Cardiac muscle cell (in vitro differentiated cells and primary cell): ENCODE results near the gene IQGAP3. TPM values are rescaled to one million over a fixed set of nuclear protein-coding genes. Genes with fewer than 3 reads are reported as not detected.

Experiments used
- DNase-seq, 2 donors: peaks; one replicate each; pipeline versions ENCODE4 v3.0.0 to v3.0.0-alpha.2; 2010 to 2017; ENCODE audit warnings: low read depth in 1 of 2, low spot score in 1 of 2
- H3K27ac ChIP-seq: fragments of 200-600 bp; sonication (generic); 2 replicates; pipeline ENCODE4 v1.5.1; 2016
- H3K27me3 ChIP-seq: fragments of 200-600 bp; sonication (generic); 2 replicates; pipeline ENCODE4 v1.6.0; 2016; ENCODE audit warnings: control low read depth
- H3K36me3 ChIP-seq: fragments of 200-600 bp; sonication (generic); 2 replicates; pipeline ENCODE4 v1.5.1; 2016; ENCODE audit warnings: control low read depth
- H3K4me1 ChIP-seq: fragments of 200-600 bp; sonication (generic); 2 replicates; pipeline ENCODE4 v1.8.1; 2017; ENCODE audit warnings: low read depth, mild to moderate bottlenecking, mixed run types
- H3K4me3 ChIP-seq: fragments of 200-600 bp; sonication (generic); 2 replicates; pipeline ENCODE4 v1.5.1; 2016; ENCODE audit warnings: mild to moderate bottlenecking
- H3K9me3 ChIP-seq: fragments of 200-600 bp; sonication (generic); 2 replicates; pipeline ENCODE4 v1.5.1; 2017; ENCODE audit warnings: low read depth, mild to moderate bottlenecking, control low read depth
- polyA plus RNA-seq: library from polyadenylated mRNA; unstranded; fragments of >200 nt; fragmentation: Nextera tagmentation; extraction: Ambion mirVana; gene quantifications from 2 replicates; pipeline ENCODE4 v1.2.1, GENCODE V29; 2016
- total RNA-seq: library from RNA; depleted of rRNA; stranded (reverse); fragments of >200 nt; gene quantifications from 2 replicates; pipeline ENCODE4 v1.2.3, GENCODE V29; 2016
- TF ChIP-seq, protein P1 (sequence below): IDR thresholded peaks from 2 replicates; pipeline ENCODE4 v1.5.1; 2012; ENCODE audit warnings: low read depth, mild to moderate bottlenecking, low read length

IQGAP3 gene
- total and polyA plus RNA-seq, 2 experiments from 2014 or later = 0.95 to 31.8 TPM

DNA sequence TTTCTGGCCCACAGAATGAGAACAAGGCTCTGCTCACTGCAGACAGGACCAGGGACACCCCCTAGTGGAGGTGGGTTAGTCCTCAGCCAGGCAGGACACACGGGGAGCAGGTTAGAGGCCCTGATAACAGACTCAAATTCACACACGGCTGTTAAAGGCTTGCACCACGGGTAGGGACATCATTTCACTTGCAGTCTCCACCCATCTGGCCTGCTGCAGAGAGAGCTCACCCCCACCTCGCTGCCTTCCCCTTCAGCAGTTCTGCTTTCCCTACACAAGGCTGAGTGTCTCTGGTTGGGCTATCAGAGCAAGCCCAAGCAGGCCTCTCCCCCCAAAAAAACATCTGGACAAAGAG lies 92.4 kb downstream of the IQGAP3 start:
- DNase-seq = no peak
- H3K27me3 ChIP-seq = no peaks in the 10 kb centered on the region
- no peak overlapping the region for H3K27ac ChIP-seq
- H3K4me1 ChIP-seq = no peaks in the 10 kb centered on the region
- TF ChIP-seq, protein P1, sequence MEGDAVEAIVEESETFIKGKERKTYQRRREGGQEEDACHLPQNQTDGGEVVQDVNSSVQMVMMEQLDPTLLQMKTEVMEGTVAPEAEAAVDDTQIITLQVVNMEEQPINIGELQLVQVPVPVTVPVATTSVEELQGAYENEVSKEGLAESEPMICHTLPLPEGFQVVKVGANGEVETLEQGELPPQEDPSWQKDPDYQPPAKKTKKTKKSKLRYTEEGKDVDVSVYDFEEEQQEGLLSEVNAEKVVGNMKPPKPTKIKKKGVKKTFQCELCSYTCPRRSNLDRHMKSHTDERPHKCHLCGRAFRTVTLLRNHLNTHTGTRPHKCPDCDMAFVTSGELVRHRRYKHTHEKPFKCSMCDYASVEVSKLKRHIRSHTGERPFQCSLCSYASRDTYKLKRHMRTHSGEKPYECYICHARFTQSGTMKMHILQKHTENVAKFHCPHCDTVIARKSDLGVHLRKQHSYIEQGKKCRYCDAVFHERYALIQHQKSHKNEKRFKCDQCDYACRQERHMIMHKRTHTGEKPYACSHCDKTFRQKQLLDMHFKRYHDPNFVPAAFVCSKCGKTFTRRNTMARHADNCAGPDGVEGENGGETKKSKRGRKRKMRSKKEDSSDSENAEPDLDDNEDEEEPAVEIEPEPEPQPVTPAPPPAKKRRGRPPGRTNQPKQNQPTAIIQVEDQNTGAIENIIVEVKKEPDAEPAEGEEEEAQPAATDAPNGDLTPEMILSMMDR = no peak
- no peaks in the 10 kb centered on the region for H3K9me3 ChIP-seq
- H3K4me3 ChIP-seq = no peak overlapping the region
- peaks cover 65% of the 10 kb centered on the region for H3K36me3 ChIP-seq

DNA sequence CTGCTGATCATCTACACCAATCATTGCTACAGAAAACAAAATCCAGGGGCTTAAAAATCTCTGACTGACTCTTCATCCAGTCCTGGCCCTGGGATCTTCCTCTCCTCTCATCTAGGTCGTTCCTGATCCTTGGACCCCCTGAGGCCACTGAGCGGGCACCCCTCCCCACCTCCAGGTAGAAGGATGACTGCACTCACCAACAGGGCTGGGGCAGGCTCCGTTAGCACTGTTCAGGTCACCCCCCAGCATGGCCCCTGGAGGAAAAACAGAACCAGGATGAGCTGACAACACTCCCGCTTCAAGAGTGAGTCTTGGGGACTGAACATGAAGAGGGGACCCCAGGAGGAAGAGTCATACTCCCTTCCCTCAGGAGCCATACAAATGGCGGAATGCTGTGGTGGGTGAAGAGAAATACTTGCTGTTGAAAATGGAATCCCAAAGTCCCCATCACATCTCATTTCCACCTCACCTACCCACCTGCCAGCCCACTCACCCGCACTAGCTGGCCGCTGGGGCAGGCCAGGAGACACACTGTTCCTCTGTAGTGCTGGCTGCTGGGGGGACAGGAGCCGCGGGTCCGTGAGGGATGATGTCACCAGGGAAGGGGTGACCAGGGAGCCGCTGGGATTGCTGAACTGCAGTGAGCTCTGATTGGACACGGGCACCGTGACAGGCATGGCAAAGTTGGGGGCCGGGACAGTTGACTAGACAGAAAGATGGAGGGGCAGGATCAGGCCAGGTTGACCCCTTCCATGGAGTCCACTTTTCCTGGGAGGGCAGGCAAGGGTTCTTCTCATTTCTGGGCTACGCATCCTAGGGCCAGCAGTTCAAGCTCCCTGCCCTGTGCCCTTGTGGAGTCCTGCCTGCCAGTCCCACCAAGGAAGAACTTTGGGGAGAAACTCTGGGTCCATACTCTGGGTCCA lies 93.0 kb downstream of the IQGAP3 start:
- no peak overlapping the region for H3K4me3 ChIP-seq
- no peaks in the 10 kb centered on the region for H3K9me3 ChIP-seq
- no peak for DNase-seq
- no peaks in the 10 kb centered on the region for H3K4me1 ChIP-seq
- H3K27me3 ChIP-seq = no peaks in the 10 kb centered on the region
- H3K27ac ChIP-seq = no peak overlapping the region
- peaks cover 70% of the 10 kb centered on the region for H3K36me3 ChIP-seq
- TF ChIP-seq, protein P1 = no peak

DNA sequence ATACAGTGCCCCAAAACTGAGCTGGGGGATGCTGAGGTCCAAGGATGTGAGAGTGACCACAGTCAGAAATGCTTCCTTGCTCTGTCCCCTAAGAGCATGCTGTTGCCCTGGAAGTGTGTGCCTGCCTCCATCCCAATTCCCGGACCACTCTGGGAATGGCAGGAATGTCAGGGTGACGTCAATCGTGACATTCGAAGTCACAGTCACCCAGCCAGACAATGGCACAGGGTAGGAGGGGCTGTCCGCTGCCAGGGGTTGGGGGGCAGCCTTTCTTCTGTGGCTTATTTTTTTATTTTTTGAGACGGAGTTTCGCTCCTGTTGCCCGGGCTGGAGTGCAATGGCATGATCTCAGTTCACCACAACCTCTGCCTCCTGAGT lies 94.1 kb downstream of the IQGAP3 start:
- no peaks in the 10 kb centered on the region for H3K9me3 ChIP-seq
- no peaks in the 10 kb centered on the region for H3K4me1 ChIP-seq
- H3K27me3 ChIP-seq = no peaks in the 10 kb centered on the region
- TF ChIP-seq, protein P1 = no peak
- H3K36me3 ChIP-seq = peaks cover 81% of the 10 kb centered on the region
- H3K27ac ChIP-seq = no peak overlapping the region
- no peak for DNase-seq
- H3K4me3 ChIP-seq = no peak overlapping the region

DNA sequence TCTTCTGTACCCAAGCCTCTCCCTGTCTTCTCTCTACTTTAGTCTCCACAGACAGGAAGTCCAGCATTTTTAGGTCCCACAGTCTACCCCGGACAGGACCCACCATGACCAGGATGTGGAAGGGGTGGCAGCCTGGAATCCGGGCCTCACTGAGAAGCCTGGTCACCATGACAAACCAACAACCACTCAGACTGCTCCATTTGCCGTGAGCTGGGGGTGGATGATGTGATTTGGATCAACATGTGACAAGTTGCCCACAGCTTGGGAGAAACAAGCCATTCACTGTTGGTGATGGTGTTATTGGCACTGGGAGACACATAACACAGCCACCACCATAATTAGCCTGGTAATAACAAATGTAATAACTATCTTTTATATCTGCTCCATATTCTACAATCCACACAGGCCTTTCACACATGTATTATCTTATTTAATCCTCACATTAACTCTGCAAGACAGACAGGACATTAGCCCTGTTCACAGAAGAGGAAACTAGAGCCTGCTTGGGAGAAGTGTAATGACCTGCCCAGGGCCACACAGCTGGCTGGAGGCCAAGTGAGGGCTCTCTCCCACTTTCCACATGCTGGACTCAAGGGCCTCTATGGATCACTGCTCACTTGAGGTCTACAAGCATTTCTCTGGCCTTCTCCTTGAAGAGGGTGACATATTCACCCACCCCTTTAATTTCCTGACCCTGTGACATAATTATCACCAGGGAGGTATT lies 94.7 kb downstream of the IQGAP3 start:
- H3K9me3 ChIP-seq = no peaks in the 10 kb centered on the region
- H3K4me3 ChIP-seq = no peak overlapping the region
- no peak overlapping the region for H3K27ac ChIP-seq
- TF ChIP-seq, protein P1 = no peak
- DNase-seq = no peak
- H3K27me3 ChIP-seq = no peaks in the 10 kb centered on the region
- no peaks in the 10 kb centered on the region for H3K4me1 ChIP-seq
- peaks cover 85% of the 10 kb centered on the region for H3K36me3 ChIP-seq

DNA sequence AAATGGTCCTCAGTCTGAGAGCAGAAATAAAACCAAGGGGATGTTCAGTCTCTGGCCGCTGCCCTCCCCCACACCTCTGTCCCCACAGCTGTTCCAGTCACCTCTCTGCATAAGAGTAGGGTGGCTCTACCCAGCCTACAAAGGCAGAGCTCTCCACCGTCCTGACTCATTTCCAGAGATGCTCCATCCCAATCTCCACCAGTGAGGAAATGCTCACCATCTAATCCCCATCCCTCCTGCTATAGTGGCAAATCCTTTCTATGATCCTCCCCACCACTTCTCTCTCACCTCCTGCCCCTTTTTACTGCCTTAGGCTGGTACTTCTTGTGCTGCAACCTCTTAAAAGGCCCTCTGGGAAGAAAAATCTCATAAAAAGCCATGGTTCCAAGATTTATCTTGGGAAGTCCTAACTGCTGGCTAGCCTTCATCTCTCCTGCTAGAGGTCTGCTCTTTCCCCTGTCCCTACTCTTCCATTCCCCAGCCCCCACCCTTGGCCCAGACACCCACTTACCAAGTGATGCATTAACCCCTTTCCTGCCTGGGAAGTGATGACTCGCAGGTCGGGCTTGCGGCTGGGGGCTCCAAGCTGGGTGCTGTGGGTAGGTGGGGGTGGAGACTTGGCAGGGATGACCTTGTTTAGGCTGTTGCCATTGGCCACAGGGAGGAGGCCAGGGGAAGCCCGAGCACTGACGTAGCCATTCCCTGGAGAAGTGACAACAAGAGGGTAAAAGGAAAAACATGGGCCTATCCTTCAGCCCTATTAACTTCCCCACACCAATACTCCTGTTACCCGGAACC lies 95.7 kb downstream of the IQGAP3 start:
- no peaks in the 10 kb centered on the region for H3K4me1 ChIP-seq
- H3K27ac ChIP-seq = no peak overlapping the region
- TF ChIP-seq, protein P1 = no peak
- peak in 1 of 2 donors; percentile 62 for DNase-seq
- no peak overlapping the region for H3K4me3 ChIP-seq
- peaks cover 85% of the 10 kb centered on the region for H3K36me3 ChIP-seq
- no peaks in the 10 kb centered on the region for H3K27me3 ChIP-seq
- H3K9me3 ChIP-seq = no peaks in the 10 kb centered on the region
